HG03558 (cell line): Measurements from ENCODE around the gene MTHFSD.

Experiments
- ATAC-seq: cut with Tn5 transposase; IDR thresholded peaks from one replicate; pipeline ENCODE4 v1.9.1; 2021; ENCODE audit warnings: moderate number of reproducible peaks; ENCODE audit not compliant: unreplicated experiment; ENCODE audit errors: extremely low read depth

The MTHFSD gene

GRCh38 chr16:86515777-86516622 lies 39.0 kb downstream of the MTHFSD start:
- no peak for ATAC-seq

GRCh38 chr16:86515413-86515776 lies 39.6 kb downstream of the MTHFSD start:
- ATAC-seq = no peak

- no peak for ATAC-seq
Observed at GRCh38 chr16:86514481-86515376, 40.3 kb downstream of the MTHFSD start.

GRCh38 chr16:86513471-86514277 lies 41.4 kb downstream of the MTHFSD start:
- ATAC-seq = no peak

- no peak for ATAC-seq
Observed at GRCh38 chr16:86512860-86513470, 42.1 kb downstream of the MTHFSD start.

GRCh38 chr16:86512301-86512859 lies 42.7 kb downstream of the MTHFSD start:
- no peak for ATAC-seq

- no peak for ATAC-seq
Observed at GRCh38 chr16:86511317-86512161, 43.5 kb downstream of the MTHFSD start.

GRCh38 chr16:86510465-86511261 lies 44.4 kb downstream of the MTHFSD start, which contains the start of gene FOXF1:
Gene FOXF1, plus strand, starts transcription at chr16:86510527. Its CDS starts 43 bp downstream, at chr16:86510570.
- no peak for ATAC-seq

- no peak for ATAC-seq
Observed at GRCh38 chr16:86509759-86510464, 45.1 kb downstream of the MTHFSD start.

GRCh38 chr16:86508947-86509758 lies 45.9 kb downstream of the MTHFSD start:
- ATAC-seq = no peak

- ATAC-seq = no peak
Observed at GRCh38 chr16:86508028-86508946, 46.7 kb downstream of the MTHFSD start.

- no peak for ATAC-seq
Observed at GRCh38 chr16:86507173-86508027, 47.6 kb downstream of the MTHFSD start.

GRCh38 chr16:86505899-86506864 lies 48.9 kb downstream of the MTHFSD start:
- no peak for ATAC-seq
